GM12878 (cell line): ENCODE measurements around the gene CYLC2. TPM values are rescaled to one million over a fixed set of nuclear protein-coding genes. Genes with fewer than 3 reads are reported as not detected.

ENCODE experiments used
- ATAC-seq: fragments of 200-7000 bp; cut with Tn5 transposase; 3 replicates; pipeline ENCODE4 v1.9.1; 2020; ENCODE audit warnings: mild to moderate bottlenecking, moderate library complexity
- BruUV-seq: library from RNA; stranded (reverse); fragments of 400-500 nt; replicated peaks from 2 replicates; lab custom pipeline; 2021; lab: Mats Ljungman, UMichigan
- CTCF ChIA-PET: fragments of 300-600 bp; sonication (Branson Sonifier 250); formaldehyde crosslinking; extraction: SDS; loops from one replicate; lab custom pipeline; 2021; ENCODE audit warnings: inconsistent platforms; lab: Yijun Ruan, JAX
- POLR2A ChIA-PET: fragments of 350-600 bp; formaldehyde crosslinking; extraction: SDS; loops from one replicate; lab custom pipeline; 2021; ENCODE audit warnings: inconsistent platforms; lab: Charles Lee
- RAD21 ChIA-PET: fragments of 300-600 bp; sonication (Branson Sonifier 250); formaldehyde crosslinking; loops from one replicate; lab custom pipeline; 2023; ENCODE audit warnings: antibody characterized with exemption; ENCODE audit not compliant: unreplicated experiment; lab: Charles Lee
- SMC1A ChIA-PET: fragments of 300-600 bp; sonication (Branson Sonifier 250); formaldehyde crosslinking; loops from one replicate; lab custom pipeline; 2023; ENCODE audit not compliant: unreplicated experiment, uncharacterized antibody; lab: Charles Lee
- DNase-seq: peaks from one replicate; pipeline ENCODE4 v3.0.0-alpha.2; 2011; ENCODE audit warnings: low read depth, low spot score
- FAIRE-seq: peaks from 3 replicates; lab custom pipeline; 2011; peaks lifted over from hg19 to GRCh38; lab: Jason Lieb, UNC
- H2AFZ ChIP-seq: 2 replicates; pipeline ENCODE4 v1.6.0; 2011; ENCODE audit warnings: low read depth, low read length, control low read depth; ENCODE audit not compliant: control insufficient read depth
- H3K27ac ChIP-seq: 2 replicates; pipeline ENCODE4 v1.5.1; 2011; ENCODE audit warnings: control low read depth; ENCODE audit not compliant: control insufficient read depth, insufficient read depth
- H3K27me3 ChIP-seq, 2 experiments: replicated peaks in 1 of 2; 2 replicates each; pipeline versions ENCODE4 v1.6.0 to v1.6.1; 2011; ENCODE audit warnings: low read length in 1 of 2; ENCODE audit not compliant: control insufficient read depth in 2 of 2, insufficient read depth in 2 of 2
- H3K36me3 ChIP-seq, 2 experiments: 2 replicates each; pipeline ENCODE4 v1.5.1; 2011; ENCODE audit warnings: low read length in 1 of 2; ENCODE audit not compliant: control insufficient read depth in 2 of 2, insufficient read depth in 2 of 2
- H3K4me1 ChIP-seq: 2 replicates; pipeline ENCODE4 v1.6.1; 2011; ENCODE audit warnings: mild to moderate bottlenecking, low read length, moderate library complexity, mixed read lengths; ENCODE audit not compliant: control insufficient read depth, insufficient read depth
- H3K4me2 ChIP-seq: 2 replicates; pipeline ENCODE4 v1.6.0; 2011; ENCODE audit warnings: control low read depth; ENCODE audit not compliant: control insufficient read depth, insufficient read depth
- H3K4me3 ChIP-seq: fragments of 200-600 bp; sonication (generic); 2 replicates; pipeline ENCODE4 v1.5.1; 2016
- H3K79me2 ChIP-seq: 2 replicates; pipeline ENCODE4 v1.6.0; 2011; ENCODE audit warnings: low read length; ENCODE audit not compliant: control insufficient read depth, insufficient read depth
- H3K9ac ChIP-seq: 2 replicates; pipeline ENCODE4 v1.8.0; 2011; ENCODE audit warnings: low read length, control low read depth, mixed read lengths; ENCODE audit not compliant: control insufficient read depth, insufficient read depth
- H3K9me3 ChIP-seq: replicated peaks from 3 replicates; pipeline ENCODE4 v1.5.1; 2011; ENCODE audit warnings: mild to moderate bottlenecking, low read length; ENCODE audit not compliant: control insufficient read depth, insufficient read depth
- H4K20me1 ChIP-seq: 2 replicates; pipeline ENCODE4 v1.6.0; 2011; ENCODE audit not compliant: control insufficient read depth, insufficient read depth
- CEBPZ ChIP-seq: fragments of 150-350 bp; IDR thresholded peaks from 2 replicates; pipeline ENCODE4 v1.6.1; 2016; ENCODE audit warnings: low read depth, low read length
- CTCF ChIP-seq, 3 experiments: IDR thresholded peaks in 2 of 3; conservative IDR thresholded peaks in 1 of 3; 2 replicates each; pipeline ENCODE4 v1.5.1; 2011; ENCODE audit warnings: low read depth in 3 of 3, low read length in 3 of 3, mild to moderate bottlenecking in 3 of 3, control low read depth in 2 of 3, moderate library complexity in 2 of 3, inconsistent platforms in 1 of 3, mixed read lengths in 1 of 3; ENCODE audit not compliant: control insufficient read depth in 2 of 3, insufficient read depth in 1 of 3; ENCODE audit errors: extremely low read depth in 1 of 3
- MLLT1 ChIP-seq: fragments of 450-650 bp; IDR thresholded peaks from 2 replicates; pipeline ENCODE4 v1.6.1; 2016; ENCODE audit warnings: mild to moderate bottlenecking
- MTA3 ChIP-seq: IDR thresholded peaks from 2 replicates; pipeline ENCODE4 v1.6.1; 2012; ENCODE audit warnings: low read length, inconsistent platforms, borderline replicate concordance
- MXI1 ChIP-seq: fragments of 150-350 bp; IDR thresholded peaks from 2 replicates; pipeline ENCODE4 v1.6.1; 2011; ENCODE audit warnings: low read depth, mild to moderate bottlenecking, inconsistent platforms, low read length, improper control_type of control experiment
- NFIC ChIP-seq: IDR thresholded peaks from 2 replicates; pipeline ENCODE4 v1.6.1; 2012; ENCODE audit warnings: low read depth, mild to moderate bottlenecking, inconsistent platforms, low read length, moderate library complexity
- RELA ChIP-seq: fragments of 450-650 bp; IDR thresholded peaks from 2 replicates; pipeline ENCODE4 v1.8.0; 2014; ENCODE audit warnings: borderline replicate concordance; ENCODE audit not compliant: partially characterized antibody
- ZNF207 ChIP-seq: fragments of 450-650 bp; IDR thresholded peaks from 2 replicates; pipeline ENCODE4 v1.6.1; 2014; ENCODE audit warnings: antibody characterized with exemption, mild to moderate bottlenecking, borderline replicate concordance
- ZNF217 ChIP-seq: fragments of 450-650 bp; IDR thresholded peaks from 2 replicates; pipeline ENCODE4 v1.6.1; 2017; ENCODE audit warnings: antibody characterized with exemption, mild to moderate bottlenecking
- WGBS: methylation state at CpG from one replicate; pipeline ENCODE4 v1.1.6; 2016; ENCODE audit warnings: low lambda C conversion rate; ENCODE audit not compliant: insufficient replicate concordance, insufficient coverage; ENCODE audit errors: missing lambda C conversion rate; 5-methylcytosine and 5-hydroxymethylcytosine counted together
- in situ Hi-C: fragments of 300-500 bp; cut with MboI; formaldehyde crosslinking; loops from 9 replicates; pipeline ENCODE4 v1.14.3; 2018; ENCODE audit warnings: mixed read lengths
- intact Hi-C: fragments of 100-400 bp; cut with micrococcal nuclease; formaldehyde crosslinking; loops from one replicate; pipeline ENCODE4 v1.14.2; 2022; ENCODE audit not compliant: unreplicated experiment
- polyA plus RNA-seq, 11 experiments: library from polyadenylated mRNA; depleted of rRNA in 4 of 11; unstranded in 6 of 11; stranded (reverse) in 5 of 11; fragments of >200 nt; fragmentation: Nextera tagmentation in 4 of 11; fragmentation: Illumina TruSeq in 1 of 11; extraction: Ambion mirVana in 4 of 11; extraction: Trizol in 1 of 11; gene quantifications; 1 replicate in 1 of 11; 2 replicates in 10 of 11; pipeline versions ENCODE4 v1.2.1 to v1.2.3, GENCODE V29; 2011 to 2016; ENCODE audit warnings: inconsistent platforms in 2 of 11, missing spikeins in 2 of 11, low read depth in 1 of 11
- total RNA-seq, 4 experiments: library from RNA; depleted of rRNA in 3 of 4; stranded (reverse); fragments of >200 nt in 3 of 4; fragmentation: Illumina TruSeq in 1 of 4; extraction: Trizol in 1 of 4; gene quantifications; 2 replicates each; pipeline versions ENCODE4 v1.2.1 to v1.2.3, GENCODE V29; 2013 to 2021

Gene CYLC2
- total and polyA plus RNA-seq, 10 of the 15 experiments (the other 5 are each of a cell fraction or from before 2014, with no cell fraction given): not detected

GRCh38 chr9:102950346-102950745 lies 44.8 kb upstream of the CYLC2 start:
- H3K4me1 ChIP-seq: no peaks in the 10 kb centered on the region
- no peak overlapping the region for H2AFZ ChIP-seq
- ChIA-PET RAD21 (no interaction called here), POLR2A (no interaction called here), CTCF (no interaction called here), SMC1A (no interaction called here)
- H3K9ac ChIP-seq: no peak overlapping the region
- in situ Hi-C loops (no loop called here), intact Hi-C loops (no loop called here)
- no peaks in the 10 kb centered on the region for H3K9me3 ChIP-seq
- no TSS peak for BruUV-seq
- H3K27ac ChIP-seq: no peak overlapping the region
- WGBS: 17% methylated on average over 2 of the region's 2 CpGs
- H3K27me3 ChIP-seq: no peaks in the 10 kb centered on the region
- no peak for DNase-seq
- H3K4me3 ChIP-seq: no peak overlapping the region
- no peak for FAIRE-seq
- H3K36me3 ChIP-seq: no peaks in the 10 kb centered on the region
- no peak for TF ChIP-seq CEBPZ
- TF ChIP-seq, all 136 proteins: peak for 0
- H3K79me2 ChIP-seq: no peaks in the 10 kb centered on the region
- ATAC-seq: no peak
- no peaks in the 10 kb centered on the region for H4K20me1 ChIP-seq
- H3K4me2 ChIP-seq: no peak overlapping the region

GRCh38 chr9:102966999-102967398 lies 28.1 kb upstream of the CYLC2 start:
- RAD21 ChIA-PET: no interaction called here
- Histone ChIP-seq H3K4me1 (no peaks in the 10 kb centered on the region), H4K20me1 (no peaks in the 10 kb centered on the region), H3K27ac (no peak overlapping the region), H3K4me3 (no peak overlapping the region), H3K9me3 (no peaks in the 10 kb centered on the region), H3K79me2 (no peaks in the 10 kb centered on the region), H3K36me3 (no peaks in the 10 kb centered on the region), H3K4me2 (no peak overlapping the region), H2AFZ (no peak overlapping the region), H3K9ac (no peak overlapping the region), H3K27me3 (no peaks in the 10 kb centered on the region)
- no peak for FAIRE-seq
- POLR2A ChIA-PET: no interaction called here
- no peak for DNase-seq
- in situ Hi-C loops: no loop called here
- SMC1A ChIA-PET: no interaction called here
- intact Hi-C loops: no loop called here
- no peak for ATAC-seq
- no TSS peak for BruUV-seq
- CTCF ChIA-PET: no interaction called here
- 51% methylated on average over 7 of the region's 7 CpGs for WGBS
- TF ChIP-seq MXI1: no peak
- no peak for TF ChIP-seq ZNF217
- no peak for TF ChIP-seq ZNF207
- TF ChIP-seq MLLT1: no peak
- TF ChIP-seq RELA: no peak
- TF ChIP-seq MTA3: no peak
- TF ChIP-seq NFIC: no peak
- no peak for TF ChIP-seq CTCF (IDR thresholded peaks at IDR 0.05 in 2 of 3, conservative IDR thresholded peaks at IDR 0.05 in 1 of 3; ENCODE audit: control insufficient read depth in 2 of 3, extremely low read depth in 1 of 3, insufficient read depth in 1 of 3, low read depth in 3 of 3, low read length in 3 of 3)
